Neural cell (in vitro differentiated cells): Measurements from ENCODE around the gene PARD6G.

Experiments used
- EZH2 ChIP-seq: fragments of 200-600, 300-800 bp; shearing (Covaris generic), sonication (generic); IDR thresholded peaks from 2 replicates; pipeline ENCODE4 v1.6.1; 2014; ENCODE audit warnings: antibody characterized with exemption, low read length, borderline replicate concordance, mild to moderate bottlenecking; ENCODE audit not compliant: insufficient read depth, poor library complexity, severe bottlenecking
- TF ChIP-seq, protein P1 (sequence below): fragments of 450-650 bp; IDR thresholded peaks from 2 replicates; pipeline ENCODE4 v1.5.1; 2014; ENCODE audit warnings: antibody characterized with exemption, mild to moderate bottlenecking, moderate library complexity; ENCODE audit not compliant: poor library complexity, severe bottlenecking

DNA sequence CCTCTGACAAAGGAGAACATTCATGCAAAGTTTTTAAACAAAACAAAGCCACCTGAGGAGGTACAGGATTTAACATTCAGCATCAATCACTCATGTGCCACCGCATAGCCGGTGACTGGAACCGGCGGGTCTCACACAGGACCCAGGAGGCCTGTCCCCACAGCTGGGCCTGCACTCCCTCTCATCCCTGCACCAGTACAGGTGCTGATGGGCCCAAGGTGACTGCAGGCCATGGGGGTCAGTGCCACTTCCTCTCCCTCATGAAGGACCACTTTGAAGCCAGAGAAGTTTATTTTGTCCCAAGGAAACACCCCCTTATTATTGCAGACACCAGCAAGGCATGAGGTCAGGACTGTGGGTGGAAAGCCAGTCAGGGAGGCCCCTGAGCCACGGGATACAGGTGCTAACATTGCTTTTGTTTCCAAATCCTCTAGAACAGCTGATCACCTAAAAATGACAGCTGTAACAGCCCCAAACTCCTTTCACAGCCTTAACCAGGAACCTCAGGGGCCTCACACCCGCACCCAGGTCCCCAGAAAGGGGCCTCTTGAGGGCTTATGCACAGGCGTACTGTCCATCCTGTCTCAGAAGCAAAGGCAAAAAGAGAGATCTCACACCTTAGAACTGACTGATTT is 14.0 kb downstream of the PARD6G start:
- TF ChIP-seq, protein P1, sequence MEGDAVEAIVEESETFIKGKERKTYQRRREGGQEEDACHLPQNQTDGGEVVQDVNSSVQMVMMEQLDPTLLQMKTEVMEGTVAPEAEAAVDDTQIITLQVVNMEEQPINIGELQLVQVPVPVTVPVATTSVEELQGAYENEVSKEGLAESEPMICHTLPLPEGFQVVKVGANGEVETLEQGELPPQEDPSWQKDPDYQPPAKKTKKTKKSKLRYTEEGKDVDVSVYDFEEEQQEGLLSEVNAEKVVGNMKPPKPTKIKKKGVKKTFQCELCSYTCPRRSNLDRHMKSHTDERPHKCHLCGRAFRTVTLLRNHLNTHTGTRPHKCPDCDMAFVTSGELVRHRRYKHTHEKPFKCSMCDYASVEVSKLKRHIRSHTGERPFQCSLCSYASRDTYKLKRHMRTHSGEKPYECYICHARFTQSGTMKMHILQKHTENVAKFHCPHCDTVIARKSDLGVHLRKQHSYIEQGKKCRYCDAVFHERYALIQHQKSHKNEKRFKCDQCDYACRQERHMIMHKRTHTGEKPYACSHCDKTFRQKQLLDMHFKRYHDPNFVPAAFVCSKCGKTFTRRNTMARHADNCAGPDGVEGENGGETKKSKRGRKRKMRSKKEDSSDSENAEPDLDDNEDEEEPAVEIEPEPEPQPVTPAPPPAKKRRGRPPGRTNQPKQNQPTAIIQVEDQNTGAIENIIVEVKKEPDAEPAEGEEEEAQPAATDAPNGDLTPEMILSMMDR, result no peak
- no peak for TF ChIP-seq EZH2
